ENCODE data around the gene UBALD1. TPM values are rescaled to one million over a fixed set of nuclear protein-coding genes. Genes with fewer than 3 reads are reported as not detected.

The UBALD1 gene
- total RNA-seq, 1 donor from 2014 or later, result 3.7 TPM

GRCh38 chr16:4601864-4602186 lies 12.9 kb downstream of the UBALD1 start:
- FAIRE-seq, result no peak
- no peak for DNase-seq (ENCODE audit: low read depth)

DNA sequence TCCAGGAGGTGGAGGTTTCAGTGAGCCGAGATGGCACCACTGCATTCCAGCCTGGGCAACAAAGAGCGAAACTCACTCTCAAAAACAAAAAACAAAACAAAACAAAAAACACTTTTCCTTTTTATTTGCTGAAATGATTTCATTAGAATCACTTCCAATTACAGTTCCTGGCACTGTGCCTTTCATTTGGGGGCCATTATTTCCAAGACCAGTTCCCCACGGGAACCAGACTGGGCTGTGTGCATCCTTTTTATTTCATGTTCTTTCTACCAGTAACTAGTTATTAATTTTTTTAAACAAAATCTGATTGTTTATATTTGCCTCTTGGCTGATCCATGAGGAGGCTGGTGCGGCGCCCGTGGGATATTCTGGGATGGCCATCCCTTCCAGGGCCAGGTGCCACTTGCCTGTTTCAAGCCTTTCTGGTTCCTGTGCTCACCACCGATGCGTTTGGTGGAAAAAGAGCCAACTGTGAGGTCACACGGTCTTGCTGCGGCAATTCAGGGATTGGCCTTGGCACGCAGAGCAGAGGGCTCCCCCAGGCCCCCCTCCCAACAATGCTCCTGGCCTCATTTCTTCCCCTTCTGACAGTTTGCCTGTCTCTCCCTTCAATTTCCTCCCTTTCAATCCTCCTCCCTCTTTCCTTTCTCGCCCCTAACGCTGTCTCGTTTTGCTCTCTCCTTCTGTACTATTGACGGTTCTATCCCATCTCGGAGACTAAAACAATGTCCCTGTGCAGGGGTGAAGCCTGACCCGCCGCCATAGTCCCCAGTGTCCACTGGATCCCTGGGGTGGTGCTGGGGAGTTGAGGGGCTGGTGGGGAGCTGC lies 13.4 kb downstream of the UBALD1 start:
- DNase-seq (ENCODE audit: low read depth) (peak; percentile 25), FAIRE-seq (no peak)
- Histone ChIP-seq H3K4me3 (ENCODE audit: low read depth, low read length) (no peak overlapping the region), H3K27me3 (ENCODE audit: control insufficient read depth, insufficient read depth, low read length) (peaks cover 4% of the 10 kb centered on the region), H3K36me3 (ENCODE audit: control insufficient read depth, insufficient read depth, low read length) (no peaks in the 10 kb centered on the region)
- no peak for TF ChIP-seq CTCF (IDR thresholded peaks at IDR 0.05; ENCODE audit: insufficient read depth, low read length, severe bottlenecking)

More at GRCh38 chr16:4601864-4602186, 12.9 kb downstream of the UBALD1 start:
- Histone ChIP-seq H3K4me3 (ENCODE audit: low read depth, low read length) (no peak overlapping the region), H3K36me3 (ENCODE audit: control insufficient read depth, insufficient read depth, low read length) (no peaks in the 10 kb centered on the region), H3K27me3 (ENCODE audit: control insufficient read depth, insufficient read depth, low read length) (peaks cover 2% of the 10 kb centered on the region)
- TF ChIP-seq CTCF (IDR thresholded peaks at IDR 0.05; ENCODE audit: insufficient read depth, low read length, severe bottlenecking), result no peak

DNA sequence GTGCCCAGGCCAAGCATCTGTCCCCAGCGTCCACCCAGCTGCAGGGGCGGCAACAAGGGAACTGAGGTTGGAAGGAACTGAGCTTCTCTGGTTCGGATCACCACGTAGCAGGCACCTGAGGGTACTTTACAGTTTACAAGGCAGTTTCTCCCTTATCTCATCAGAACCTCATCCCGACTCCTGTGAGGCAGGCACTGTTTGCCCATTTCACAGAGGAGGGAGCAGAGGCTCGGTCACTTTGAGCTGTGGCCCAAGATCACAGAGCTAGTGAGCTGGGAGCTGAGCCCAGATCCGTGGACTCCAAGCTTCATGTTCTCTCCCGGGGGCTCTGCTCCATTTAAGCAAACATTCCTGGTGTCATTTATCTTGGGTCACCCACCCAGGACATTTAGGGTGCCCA lies 15.1 kb downstream of the UBALD1 start:
- Histone ChIP-seq H3K36me3 (ENCODE audit: control insufficient read depth, insufficient read depth, low read length) (no peaks in the 10 kb centered on the region), H3K4me3 (ENCODE audit: low read depth, low read length) (no peak overlapping the region), H3K27me3 (ENCODE audit: control insufficient read depth, insufficient read depth, low read length) (peaks cover 4% of the 10 kb centered on the region)
- FAIRE-seq (no peak), DNase-seq (ENCODE audit: low read depth) (no peak)
- TF ChIP-seq CTCF (IDR thresholded peaks at IDR 0.05; ENCODE audit: insufficient read depth, low read length, severe bottlenecking), result no peak

- Histone ChIP-seq H3K4me3 (ENCODE audit: low read depth, low read length) (no peak overlapping the region), H3K36me3 (ENCODE audit: control insufficient read depth, insufficient read depth, low read length) (no peaks in the 10 kb centered on the region), H3K27me3 (ENCODE audit: control insufficient read depth, insufficient read depth, low read length) (peaks cover 4% of the 10 kb centered on the region)
- no peak for TF ChIP-seq CTCF (IDR thresholded peaks at IDR 0.05; ENCODE audit: insufficient read depth, low read length, severe bottlenecking)
- no peak for DNase-seq (ENCODE audit: low read depth)
- no peak for FAIRE-seq
Measured at GRCh38 chr16:4599037-4599436, 15.7 kb downstream of the UBALD1 start.

DNA sequence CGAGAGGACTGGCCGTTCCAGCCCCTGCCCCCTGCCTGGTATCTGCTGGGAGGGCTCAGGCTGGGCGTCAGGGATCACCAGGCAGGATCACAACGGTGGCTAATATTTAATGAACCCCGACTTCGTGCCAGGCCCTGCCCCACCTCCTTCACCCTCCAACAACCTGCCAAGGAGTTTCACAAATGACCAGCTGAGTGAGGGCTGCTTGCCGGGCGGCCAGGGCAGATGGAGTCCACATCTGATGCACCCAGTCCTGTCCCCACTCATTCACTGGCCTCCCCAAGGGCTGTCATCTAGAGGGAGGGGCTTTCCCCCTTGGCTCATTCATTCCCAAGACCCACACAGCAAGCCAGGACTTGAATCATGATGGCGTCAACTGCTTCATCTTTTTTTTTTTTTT lies 17.5 kb downstream of the UBALD1 start:
- no peak for TF ChIP-seq CTCF (IDR thresholded peaks at IDR 0.05; ENCODE audit: insufficient read depth, low read length, severe bottlenecking)
- H3K4me3 ChIP-seq (ENCODE audit: low read depth, low read length), result no peak overlapping the region
- no peaks in the 10 kb centered on the region for H3K36me3 ChIP-seq (ENCODE audit: control insufficient read depth, insufficient read depth, low read length)
- no peak for FAIRE-seq
- H3K27me3 ChIP-seq (ENCODE audit: control insufficient read depth, insufficient read depth, low read length), result peaks cover 4% of the 10 kb centered on the region
- DNase-seq (ENCODE audit: low read depth), result peak; percentile 91
